ENCODE results near the gene GZMB. TPM values are rescaled to one million over a fixed set of nuclear protein-coding genes. Genes with fewer than 3 reads are reported as not detected.
"Not testable (repeated sequence)": the region's sequence is repeated elsewhere in the genome, so short reads cannot be mapped to it uniquely, and the experiment has no call there.

Gene GZMB
- polyA plus RNA-seq, 1 experiment, result not detected

GRCh38 chr14:24606297-24606696 is 27.7 kb downstream of the GZMB start:
- Histone ChIP-seq H3K27ac (ENCODE audit: low read depth, low read length) (no peak overlapping the region), H3K27me3 (ENCODE audit: control insufficient read depth, insufficient read depth, low read length) (no peaks in the 10 kb centered on the region), H3K9me3 (ENCODE audit: control insufficient read depth, insufficient read depth, low read length) (peaks cover 5% of the 10 kb centered on the region), H3K4me3 (ENCODE audit: low read depth, low read length) (no peak overlapping the region)
- POLR2A ChIA-PET, result no interaction called here
- CTCF ChIA-PET, result no interaction called here
- no peak for TF ChIP-seq CTCF (IDR thresholded peaks at IDR 0.05; ENCODE audit: low read depth, low read length)
- DNase-seq (ENCODE audit: low read depth, low spot score), result no peak

- no peaks in the 10 kb centered on the region for H3K27me3 ChIP-seq (ENCODE audit: control insufficient read depth, insufficient read depth, low read length)
- no peak for DNase-seq (ENCODE audit: low read depth, low spot score)
- no peak overlapping the region for H3K27ac ChIP-seq (ENCODE audit: low read depth, low read length)
- POLR2A ChIA-PET, result no interaction called here
- CTCF ChIA-PET, result no interaction called here
- peak; percentile 52 for TF ChIP-seq CTCF (IDR thresholded peaks at IDR 0.05; ENCODE audit: low read depth, low read length)
- H3K9me3 ChIP-seq (ENCODE audit: control insufficient read depth, insufficient read depth, low read length), result peaks cover 11% of the 10 kb centered on the region
- no peak overlapping the region for H3K4me3 ChIP-seq (ENCODE audit: low read depth, low read length)
These were observed 28.4 kb downstream of the GZMB start for GRCh38 chr14:24605435-24606190.

GRCh38 chr14:24597403-24597802 is 36.6 kb downstream of the GZMB start:
- no peak overlapping the region for H3K27ac ChIP-seq (ENCODE audit: low read depth, low read length)
- TF ChIP-seq CTCF (IDR thresholded peaks at IDR 0.05; ENCODE audit: low read depth, low read length), result no peak
- DNase-seq (ENCODE audit: low read depth, low spot score), result no peak
- no peaks in the 10 kb centered on the region for H3K27me3 ChIP-seq (ENCODE audit: control insufficient read depth, insufficient read depth, low read length)
- POLR2A ChIA-PET, result no interaction called here
- CTCF ChIA-PET, result no interaction called here
- no peak overlapping the region for H3K4me3 ChIP-seq (ENCODE audit: low read depth, low read length)
- H3K9me3 ChIP-seq (ENCODE audit: control insufficient read depth, insufficient read depth, low read length), result peaks cover 13% of the 10 kb centered on the region

GRCh38 chr14:24595073-24595808 is 38.7 kb downstream of the GZMB start:
- DNase-seq (ENCODE audit: low read depth, low spot score), result no peak
- Histone ChIP-seq H3K9me3 (ENCODE audit: control insufficient read depth, insufficient read depth, low read length) (peaks cover 4% of the 10 kb centered on the region; the same call in 1 of the 2 replicates), H3K27me3 (ENCODE audit: control insufficient read depth, insufficient read depth, low read length) (no peaks in the 10 kb centered on the region), H3K27ac (ENCODE audit: low read depth, low read length) (no peak overlapping the region), H3K4me3 (ENCODE audit: low read depth, low read length) (no peak overlapping the region)
- no peak for TF ChIP-seq CTCF (IDR thresholded peaks at IDR 0.05; ENCODE audit: low read depth, low read length)
- ChIA-PET POLR2A (no interaction called here), CTCF (no interaction called here)

- DNase-seq (ENCODE audit: low read depth, low spot score); H3K27me3 ChIP-seq (ENCODE audit: control insufficient read depth, insufficient read depth, low read length); CTCF ChIA-PET; H3K4me3 ChIP-seq (ENCODE audit: low read depth, low read length); H3K9me3 ChIP-seq (ENCODE audit: control insufficient read depth, insufficient read depth, low read length); POLR2A ChIA-PET; H3K27ac ChIP-seq (ENCODE audit: low read depth, low read length): not testable (repeated sequence)
These were observed 43.0 kb downstream of the GZMB start for GRCh38 chr14:24591004-24591403.

GRCh38 chr14:24584402-24584801 is 49.6 kb downstream of the GZMB start:
- CTCF ChIA-PET; H3K27ac ChIP-seq (ENCODE audit: low read depth, low read length); H3K9me3 ChIP-seq (ENCODE audit: control insufficient read depth, insufficient read depth, low read length); DNase-seq (ENCODE audit: low read depth, low spot score); POLR2A ChIA-PET; H3K27me3 ChIP-seq (ENCODE audit: control insufficient read depth, insufficient read depth, low read length); H3K4me3 ChIP-seq (ENCODE audit: low read depth, low read length): not testable (repeated sequence)

All from AG04450 (cell line).